NCI-H748 (cell line): ENCODE measurements around the gene CHSY1.

ENCODE experiments used
- DNase-seq: peaks from one replicate; lab custom pipeline; 2025; ENCODE audit not compliant: unreplicated experiment; lab: John Stamatoyannopoulos, UW

The CHSY1 gene

GRCh38 chr15:101189409-101190091 is 62.3 kb downstream of the CHSY1 start:
- no peak for DNase-seq

GRCh38 chr15:101188637-101189408 is 63.0 kb downstream of the CHSY1 start:
- DNase-seq = no peak

- DNase-seq = no peak
Observed at GRCh38 chr15:101187820-101188636, 63.8 kb downstream of the CHSY1 start.

GRCh38 chr15:101185770-101186169 is 66.1 kb downstream of the CHSY1 start:
- DNase-seq = no peak

GRCh38 chr15:101185336-101185735 is 66.5 kb downstream of the CHSY1 start:
- DNase-seq = no peak

GRCh38 chr15:101184830-101185229 is 67.0 kb downstream of the CHSY1 start:
- no peak for DNase-seq

GRCh38 chr15:101183931-101184305 is 67.9 kb downstream of the CHSY1 start:
- no peak for DNase-seq

- no peak for DNase-seq
Observed at GRCh38 chr15:101183226-101183930, 68.5 kb downstream of the CHSY1 start.

- DNase-seq = no peak
Observed at GRCh38 chr15:101182215-101182614, 69.6 kb downstream of the CHSY1 start.

GRCh38 chr15:101181349-101181748 is 70.5 kb downstream of the CHSY1 start:
- no peak for DNase-seq

- DNase-seq = no peak
Observed at GRCh38 chr15:101180620-101181307, 71.1 kb downstream of the CHSY1 start.

GRCh38 chr15:101179341-101180153 is 72.3 kb downstream of the CHSY1 start:
- DNase-seq = no peak

GRCh38 chr15:101178931-101179330 is 72.9 kb downstream of the CHSY1 start:
- no peak for DNase-seq

- DNase-seq = peak; percentile 64
Observed at GRCh38 chr15:101178479-101178878, 73.4 kb downstream of the CHSY1 start.

- DNase-seq = no peak
Observed at GRCh38 chr15:101177866-101178265, 74.0 kb downstream of the CHSY1 start.

- DNase-seq = no peak
Observed at GRCh38 chr15:101176625-101177024, 75.2 kb downstream of the CHSY1 start.

GRCh38 chr15:101175401-101175800 is 76.4 kb downstream of the CHSY1 start:
- DNase-seq = no peak

GRCh38 chr15:101174152-101174920 is 77.5 kb downstream of the CHSY1 start:
- DNase-seq = no peak
